HUDEP-2 (cell line): ENCODE measurements around the gene FGGY.

Experiments
- DNase-seq, 76 experiments: peaks; one replicate each; lab custom pipeline; 2025; ENCODE audit not compliant: unreplicated experiment in 76 of 76; lab: John Stamatoyannopoulos, UW

FGGY gene

GRCh38 chr1:59669752-59670312 is 372.9 kb downstream of the FGGY start:
- no peak for DNase-seq

DNA sequence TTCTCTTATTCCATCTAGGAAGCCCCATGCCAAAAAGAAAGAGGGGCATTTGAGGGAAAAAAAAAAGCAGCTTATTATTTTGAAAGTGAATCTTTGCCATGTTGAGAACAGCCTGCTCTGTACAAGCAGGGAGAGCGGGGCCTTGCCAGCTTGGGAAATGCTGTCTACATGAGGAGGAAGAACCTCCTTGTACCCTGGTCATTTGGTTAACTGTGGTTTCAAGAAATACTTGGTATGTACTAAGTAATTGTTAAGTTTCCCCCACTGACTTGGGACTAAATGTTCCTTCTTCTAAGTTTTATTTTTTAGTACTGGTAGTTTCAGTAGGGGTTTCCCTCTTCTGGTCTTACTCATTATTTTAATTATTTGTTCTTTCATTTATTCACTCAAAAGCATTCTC is 373.8 kb downstream of the FGGY start:
- no peak for DNase-seq

- no peak for DNase-seq
Measured at GRCh38 chr1:59671066-59671952, 374.4 kb downstream of the FGGY start.

DNA sequence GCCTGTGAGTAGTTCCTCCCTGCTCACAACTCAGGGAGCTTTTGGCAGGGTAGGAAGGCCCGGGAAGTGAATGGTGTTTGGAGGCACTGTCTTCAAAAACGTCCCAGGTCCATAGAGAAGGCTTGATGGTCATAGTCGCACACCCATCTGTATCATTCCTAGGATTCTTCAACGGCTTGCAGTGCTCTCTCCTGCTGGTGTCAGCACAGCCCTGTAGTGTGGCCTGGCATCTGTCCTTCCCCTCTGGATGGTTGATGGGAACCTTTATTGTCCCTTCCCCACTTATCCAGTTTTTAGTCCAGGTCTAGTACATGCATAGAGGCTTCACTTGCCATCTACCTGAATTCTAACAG is 375.0 kb downstream of the FGGY start:
- DNase-seq, result no peak

- DNase-seq, result no peak
Measured at GRCh38 chr1:59672851-59673572, 376.1 kb downstream of the FGGY start.

DNA sequence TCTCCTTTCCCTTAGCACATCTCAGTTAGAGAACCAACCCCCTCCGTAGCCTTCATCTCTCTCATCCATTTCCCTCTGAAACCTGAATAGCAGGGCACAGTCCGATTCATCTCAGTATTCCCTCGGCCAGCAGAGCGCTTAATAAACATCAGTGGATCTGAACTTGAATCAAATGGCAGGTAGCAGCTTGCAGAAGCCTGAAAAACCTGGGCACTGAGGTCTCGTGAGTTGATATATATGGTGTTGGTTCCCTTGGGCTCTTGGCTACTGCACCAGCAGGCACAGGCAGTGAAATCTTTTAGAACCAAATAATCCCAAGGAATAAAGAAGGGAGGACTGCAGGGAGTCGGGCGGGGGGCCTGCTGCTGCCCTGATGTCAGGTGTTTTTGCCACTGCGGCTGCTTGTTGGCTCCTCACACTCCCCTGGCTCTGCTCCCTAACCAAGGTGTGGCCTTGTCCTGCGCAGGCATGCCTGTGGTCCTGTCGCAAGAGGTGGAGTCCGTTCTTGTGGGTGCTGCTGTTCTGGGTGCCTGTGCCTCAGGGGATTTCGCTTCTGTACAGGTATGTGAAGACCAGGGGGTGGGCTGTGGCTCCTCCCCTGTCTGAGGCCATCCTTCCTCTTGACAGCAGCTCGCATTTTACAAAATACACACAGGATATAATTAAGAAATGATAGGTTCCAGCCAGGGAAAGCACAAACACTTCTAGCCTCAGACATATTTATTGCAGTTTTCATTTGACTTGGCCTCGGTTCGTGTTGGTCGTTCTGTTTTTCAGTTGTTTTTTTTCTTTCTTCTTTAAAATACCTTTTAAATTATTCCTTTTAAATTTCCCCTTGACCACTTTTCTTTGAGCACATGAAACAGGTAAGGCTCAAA is 376.9 kb downstream of the FGGY start:
- no peak for DNase-seq

DNA sequence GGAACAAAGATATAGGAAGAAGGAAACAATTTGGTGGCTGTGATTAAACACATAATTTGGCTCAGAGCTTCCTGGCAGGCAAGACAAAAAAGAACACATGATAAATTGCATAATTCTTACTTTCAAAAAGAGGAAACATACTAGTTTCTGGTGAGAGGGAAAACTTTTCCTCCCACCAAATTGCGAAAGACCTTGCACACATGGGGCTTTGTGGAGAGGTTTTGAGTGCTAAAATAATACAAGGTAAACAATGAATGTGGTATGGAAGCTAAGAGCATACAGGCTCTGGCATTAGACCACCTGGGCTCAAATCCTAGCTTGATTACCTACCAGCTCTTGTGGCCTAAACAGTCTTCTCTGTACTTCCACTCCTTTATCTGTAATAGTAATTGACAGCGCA is 377.7 kb downstream of the FGGY start:
- DNase-seq, result no peak

- DNase-seq, result no peak
Measured at GRCh38 chr1:59675936-59676335, 379.0 kb downstream of the FGGY start.

GRCh38 chr1:59678040-59678439 is 381.1 kb downstream of the FGGY start:
- DNase-seq, result no peak

- no peak for DNase-seq
Measured at GRCh38 chr1:59678493-59679228, 381.8 kb downstream of the FGGY start.

DNA sequence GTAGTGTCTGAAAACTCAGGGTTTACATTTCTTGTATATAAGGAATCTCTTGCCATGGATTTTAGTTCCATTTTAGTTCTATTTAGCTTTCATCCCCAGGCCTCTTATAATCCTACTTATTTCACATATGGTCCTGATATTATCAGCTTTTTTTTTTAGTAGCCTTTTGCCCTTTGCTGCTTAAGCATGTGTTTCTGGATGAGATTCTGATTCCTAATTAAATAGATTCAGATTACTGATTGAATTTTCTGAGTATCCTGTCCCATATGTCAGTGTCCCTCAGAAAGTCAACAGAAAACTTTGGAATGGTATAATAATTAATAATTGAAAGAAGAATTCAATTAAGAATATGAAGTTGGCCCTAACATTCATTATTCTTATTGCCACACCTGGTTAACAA is 383.1 kb downstream of the FGGY start:
- no peak for DNase-seq

DNA sequence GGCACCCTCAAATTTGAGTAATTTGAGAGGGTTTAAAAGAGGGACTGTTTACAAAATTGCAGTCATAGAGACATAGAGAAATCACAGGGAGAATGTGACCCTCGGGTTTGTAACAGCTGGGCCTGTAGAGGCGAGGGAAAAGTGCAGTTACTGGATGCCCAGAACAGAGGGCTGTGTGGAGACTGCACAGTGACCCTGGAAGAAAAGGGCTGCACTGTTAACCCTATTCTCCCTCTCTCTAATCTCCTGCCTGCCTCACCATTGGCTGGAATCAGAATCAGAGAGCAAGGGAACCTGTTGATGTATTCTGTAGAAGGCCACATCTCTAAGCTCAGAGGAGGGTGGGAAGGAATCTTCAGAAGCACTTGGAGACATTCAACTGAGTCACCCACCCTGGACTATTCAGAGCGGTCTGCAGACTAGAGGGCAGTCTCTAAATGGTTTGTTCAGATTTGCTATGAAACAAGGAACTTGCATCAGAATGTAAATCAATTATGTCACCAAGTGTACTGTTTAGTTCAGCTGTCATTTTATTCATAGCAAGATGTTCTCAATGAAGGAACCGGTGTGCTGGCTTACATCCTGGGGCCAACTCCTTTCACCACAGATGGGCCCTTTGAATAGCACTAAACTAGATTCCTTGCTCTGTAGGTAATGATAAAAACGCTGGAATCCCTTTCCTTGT is 385.6 kb downstream of the FGGY start:
- no peak for DNase-seq

- no peak for DNase-seq
Measured at GRCh38 chr1:59683197-59683596, 386.3 kb downstream of the FGGY start.

DNA sequence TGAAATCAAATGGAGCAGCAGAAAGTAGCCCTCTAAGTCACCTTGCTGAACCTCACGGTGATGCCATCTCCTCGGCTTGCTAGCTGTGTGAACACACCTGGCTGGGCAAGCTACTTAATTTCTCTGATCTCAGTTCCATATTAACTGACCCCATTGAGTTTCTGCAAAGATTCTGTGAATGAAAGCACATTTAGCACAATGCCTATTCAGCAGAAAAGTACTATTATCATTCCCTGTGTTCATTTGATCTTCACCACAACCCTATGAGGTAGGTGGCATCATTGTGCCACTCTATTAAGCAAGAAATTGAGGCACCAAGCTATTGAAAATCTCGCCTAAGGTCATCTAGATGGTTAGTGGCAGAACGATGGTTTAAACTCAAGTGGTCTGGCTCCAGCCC is 387.8 kb downstream of the FGGY start:
- DNase-seq, result no peak

DNA sequence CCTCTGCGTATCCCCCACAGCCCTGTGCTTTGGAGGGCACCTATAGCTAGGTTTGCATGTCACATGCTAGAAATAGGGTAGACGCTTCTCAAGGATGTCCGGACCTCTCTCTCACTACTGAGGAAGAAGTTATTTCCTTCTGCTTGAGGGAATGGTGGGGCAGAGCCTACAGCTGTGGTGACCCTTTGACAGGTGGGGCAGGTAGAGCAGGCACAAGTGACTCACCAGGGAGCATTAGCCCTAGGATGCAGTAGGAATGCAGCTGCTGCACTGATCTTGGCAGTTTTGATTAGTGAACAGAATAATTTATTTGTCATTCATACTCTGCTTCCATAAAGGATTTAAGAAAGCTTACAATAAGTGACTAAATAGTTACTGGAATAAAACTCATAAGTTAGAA is 388.2 kb downstream of the FGGY start:
- no peak for DNase-seq

- DNase-seq, result no peak
Measured at GRCh38 chr1:59685666-59686065, 388.8 kb downstream of the FGGY start.

- no peak for DNase-seq
Measured at GRCh38 chr1:59686170-59686569, 389.3 kb downstream of the FGGY start.

- DNase-seq, result no peak
Measured at GRCh38 chr1:59686574-59686973, 389.7 kb downstream of the FGGY start.

- no peak for DNase-seq
Measured at GRCh38 chr1:59687081-59687480, 390.2 kb downstream of the FGGY start.

GRCh38 chr1:59688976-59689375 is 392.1 kb downstream of the FGGY start:
- no peak for DNase-seq
